Activated CD8-positive, alpha-beta T cell treated with anti-CD3 and anti-CD28 coated beads, Interleukin-2, amount 10 ng/mL, durations not matched to agents 7 days and 5 days (primary cell): ENCODE data around the gene CTSL. TPM values are rescaled to one million over a fixed set of nuclear protein-coding genes. Genes with fewer than 3 reads are reported as not detected.

Experiments used
- ATAC-seq: fragments of 150-1000 bp; cut with Tn5 transposase; one replicate; pipeline ENCODE4 v1.10.0; 2021; ENCODE audit warnings: moderate library complexity
- CTCF ChIA-PET: fragments of 350-600 bp; sonication (Branson Sonifier 250); formaldehyde crosslinking; loops from one replicate; lab custom pipeline; 2021; ENCODE audit warnings: antibody characterized with exemption; lab: Charles Lee
- POLR2A ChIA-PET: fragments of 350-600 bp; sonication (Branson Sonifier 250); formaldehyde crosslinking; loops from one replicate; lab custom pipeline; 2021; ENCODE audit warnings: antibody characterized with exemption; lab: Charles Lee
- DNase-seq: peaks from one replicate; pipeline ENCODE4 v3.0.0-alpha.2; 2020
- H3K27ac Mint-ChIP-seq: one replicate; pipeline ENCODE4 v1.8.0; 2021; ENCODE audit warnings: mild to moderate bottlenecking, mixed read lengths
- H3K27me3 Mint-ChIP-seq: one replicate; pipeline ENCODE4 v1.8.0; 2021; ENCODE audit warnings: low read depth, mixed read lengths
- H3K36me3 Mint-ChIP-seq: one replicate; pipeline ENCODE4 v1.8.0; 2021; ENCODE audit warnings: low read depth, mixed read lengths
- H3K4me1 Mint-ChIP-seq: one replicate; pipeline ENCODE4 v1.8.0; 2021; ENCODE audit warnings: low read depth, mixed read lengths
- H3K4me3 Mint-ChIP-seq: one replicate; pipeline ENCODE4 v1.8.0; 2021; ENCODE audit warnings: mild to moderate bottlenecking, mixed read lengths
- H3K9me3 Mint-ChIP-seq: one replicate; pipeline ENCODE4 v1.8.0; 2022; ENCODE audit warnings: mixed read lengths; ENCODE audit not compliant: insufficient read depth
- total RNA-seq, 2 experiments: library from RNA; stranded (reverse); gene quantifications; one replicate each; pipeline ENCODE4 v1.2.3, GENCODE V29; 2021

Gene CTSL
- total RNA-seq, 2 experiments from 2014 or later, result not detected

DNA sequence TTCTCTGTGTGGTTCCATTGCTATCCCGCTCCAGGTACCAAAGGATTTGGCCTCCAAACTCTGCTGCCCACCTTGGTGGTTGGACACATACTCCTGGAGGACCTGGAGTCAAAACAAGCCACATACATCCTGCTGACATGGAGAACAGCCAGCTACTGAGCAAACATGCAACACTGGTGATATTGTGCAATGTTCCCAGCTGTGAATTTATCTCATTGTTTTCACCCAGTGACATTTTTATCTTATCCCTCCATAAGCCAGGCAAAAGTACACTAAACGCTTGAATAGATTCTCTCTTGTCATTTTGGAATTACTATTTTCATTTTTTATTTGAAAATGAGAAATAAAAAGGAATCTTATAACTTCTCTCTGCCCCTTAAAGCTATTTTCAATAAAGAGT is 11.1 kb upstream of the CTSL start:
- Mint-ChIP-seq H3K4me1 (peaks cover 6% of the 10 kb centered on the region), H3K9me3 (no peaks in the 10 kb centered on the region), H3K27ac (no peak overlapping the region), H3K36me3 (no peaks in the 10 kb centered on the region), H3K4me3 (no peak overlapping the region), H3K27me3 (peaks cover 9% of the 10 kb centered on the region)
- ATAC-seq (no peak), DNase-seq (no peak)
- POLR2A ChIA-PET, result no interaction called here
- CTCF ChIA-PET, result no interaction called here

GRCh38 chr9:87716141-87716540 is 9.8 kb upstream of the CTSL start:
- DNase-seq, result no peak
- Mint-ChIP-seq H3K4me3 (no peak overlapping the region), H3K4me1 (peaks cover 6% of the 10 kb centered on the region), H3K9me3 (no peaks in the 10 kb centered on the region), H3K36me3 (no peaks in the 10 kb centered on the region), H3K27me3 (peaks cover 15% of the 10 kb centered on the region), H3K27ac (no peak overlapping the region)
- CTCF ChIA-PET, result no interaction called here
- POLR2A ChIA-PET, result no interaction called here
- ATAC-seq, result no peak

DNA sequence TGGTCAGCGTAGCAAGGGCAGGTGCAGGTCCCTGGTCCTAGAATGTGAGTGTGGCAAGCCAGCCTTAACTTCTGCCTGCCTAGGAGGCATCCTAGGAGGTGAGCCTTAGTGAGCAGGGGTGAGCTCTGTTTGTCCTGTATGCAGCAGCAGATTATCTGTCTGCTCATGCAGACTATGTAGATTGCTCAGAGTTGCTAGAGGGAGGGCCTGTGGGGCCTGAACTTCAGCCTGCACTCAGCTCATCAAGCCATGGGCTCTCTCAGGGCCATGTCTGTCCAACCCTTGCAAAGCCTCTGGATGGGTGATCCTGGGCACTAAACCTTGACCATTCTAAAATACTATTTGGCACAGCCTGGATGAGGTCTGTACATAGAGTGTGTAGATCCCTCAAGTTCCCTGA is 8.5 kb upstream of the CTSL start:
- Mint-ChIP-seq H3K36me3 (no peaks in the 10 kb centered on the region), H3K27me3 (peaks cover 17% of the 10 kb centered on the region), H3K27ac (no peak overlapping the region), H3K9me3 (no peaks in the 10 kb centered on the region), H3K4me1 (peaks cover 6% of the 10 kb centered on the region), H3K4me3 (no peak overlapping the region)
- ATAC-seq, result no peak
- POLR2A ChIA-PET, result no interaction called here
- DNase-seq, result no peak
- CTCF ChIA-PET, result no interaction called here

GRCh38 chr9:87718231-87718630 is 7.7 kb upstream of the CTSL start:
- Mint-ChIP-seq H3K27ac (no peak overlapping the region), H3K4me3 (no peak overlapping the region), H3K27me3 (peaks cover 17% of the 10 kb centered on the region), H3K9me3 (no peaks in the 10 kb centered on the region), H3K36me3 (no peaks in the 10 kb centered on the region), H3K4me1 (peaks cover 2% of the 10 kb centered on the region)
- DNase-seq (no peak), ATAC-seq (no peak)
- CTCF ChIA-PET, result no interaction called here
- POLR2A ChIA-PET, result no interaction called here

DNA sequence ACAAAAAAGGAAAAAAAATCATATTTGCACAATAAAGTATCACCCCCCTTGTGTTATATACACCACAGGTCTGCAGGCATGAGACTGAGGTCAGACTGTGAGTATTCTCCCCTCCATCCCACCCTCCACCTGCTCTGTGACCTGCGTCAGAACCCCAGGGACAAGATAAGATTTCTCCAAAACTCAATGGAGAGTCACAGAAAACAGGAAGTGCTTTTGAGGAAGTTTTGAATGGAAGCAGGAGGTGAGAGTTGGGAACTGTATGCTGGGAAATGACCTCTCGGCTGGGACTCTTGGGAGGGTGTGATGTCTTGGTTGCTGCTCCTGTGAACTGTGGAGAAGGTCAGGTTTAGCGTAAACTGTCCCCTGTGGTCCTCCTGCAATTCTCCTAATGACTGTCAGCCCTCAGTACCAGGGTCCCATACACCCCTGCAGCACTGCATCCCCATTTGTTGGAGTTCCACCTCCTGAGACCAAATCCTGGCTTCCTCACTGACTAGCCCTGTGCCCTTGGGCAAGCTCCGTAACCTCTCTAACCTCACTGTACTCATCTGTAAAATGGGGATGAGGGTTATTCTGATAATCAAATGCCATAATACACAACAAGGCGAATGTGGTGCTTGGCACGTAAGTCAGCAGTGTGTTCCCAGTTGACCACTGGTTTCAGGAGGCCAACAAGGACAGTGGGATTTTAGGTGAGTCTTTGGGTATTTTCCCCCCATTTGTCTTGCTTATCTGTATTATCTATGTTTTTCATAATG is 6.9 kb upstream of the CTSL start:
- Mint-ChIP-seq H3K27ac (no peak overlapping the region), H3K27me3 (peaks cover 17% of the 10 kb centered on the region), H3K9me3 (no peaks in the 10 kb centered on the region), H3K36me3 (no peaks in the 10 kb centered on the region), H3K4me1 (no peaks in the 10 kb centered on the region), H3K4me3 (no peak overlapping the region)
- POLR2A ChIA-PET, result no interaction called here
- ATAC-seq (no peak), DNase-seq (no peak)
- CTCF ChIA-PET, result no interaction called here

DNA sequence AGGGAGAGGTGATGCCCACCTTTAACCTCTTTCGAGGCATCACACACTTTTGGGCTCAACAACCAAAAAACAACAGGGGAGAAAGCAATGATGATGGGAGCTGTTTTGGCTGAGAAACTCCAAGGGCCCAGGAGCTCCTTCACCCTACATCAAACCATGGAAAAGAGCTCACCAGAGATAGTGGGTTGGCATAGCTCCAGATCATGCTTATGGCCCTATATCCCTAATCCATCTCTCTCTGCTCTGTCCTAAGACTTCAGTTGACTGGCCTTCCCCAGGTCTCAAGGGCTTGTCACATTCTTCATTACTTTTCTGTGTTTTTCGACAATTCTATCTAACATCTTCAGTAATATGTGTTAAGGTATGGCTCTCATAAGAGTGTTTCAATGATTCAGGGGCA is 5.7 kb upstream of the CTSL start:
- Mint-ChIP-seq H3K4me3 (no peak overlapping the region), H3K27me3 (peaks cover 22% of the 10 kb centered on the region), H3K36me3 (no peaks in the 10 kb centered on the region), H3K4me1 (no peaks in the 10 kb centered on the region), H3K9me3 (no peaks in the 10 kb centered on the region), H3K27ac (no peak overlapping the region)
- ATAC-seq (no peak), DNase-seq (no peak)
- ChIA-PET POLR2A (no interaction called here), CTCF (no interaction called here)

GRCh38 chr9:87722393-87723088 is 3.4 kb upstream of the CTSL start:
- H3K27me3 Mint-ChIP-seq, result peaks cover 34% of the 10 kb centered on the region
- ChIA-PET POLR2A (no interaction called here), CTCF (no interaction called here)

DNA sequence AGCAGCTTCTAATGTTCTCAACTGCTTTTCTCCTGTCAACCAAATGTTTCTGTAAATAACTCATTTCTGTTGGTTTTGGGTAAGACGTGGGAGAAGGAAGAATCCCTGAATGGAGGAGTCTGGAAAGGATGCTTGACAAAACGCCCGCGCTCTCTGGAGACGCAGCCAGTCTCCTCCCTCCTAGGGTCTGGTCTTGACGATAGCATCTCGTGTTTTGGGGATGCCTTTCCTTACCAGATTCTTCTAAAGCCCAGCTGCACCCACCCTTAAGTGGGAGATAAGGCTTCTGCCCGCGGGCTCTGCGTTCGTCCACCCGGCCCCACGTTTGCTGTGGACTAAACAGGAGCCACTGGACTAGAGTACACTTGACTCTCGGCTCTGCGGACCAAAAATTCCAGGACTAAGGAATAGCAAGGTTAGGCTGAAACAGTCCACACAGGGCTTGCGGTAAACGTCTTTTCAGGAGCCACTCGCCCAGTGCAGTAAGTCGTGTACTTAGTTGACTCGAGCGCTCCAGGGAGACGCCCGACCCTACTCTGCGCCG is 491 bp upstream of the CTSL start:
- ChIA-PET CTCF (no interaction called here), POLR2A (no interaction called here)
- Mint-ChIP-seq H3K4me3 (peak overlapping the region; percentile 68), H3K27me3 (peaks cover 30% of the 10 kb centered on the region), H3K36me3 (no peaks in the 10 kb centered on the region), H3K4me1 (peaks cover 5% of the 10 kb centered on the region), H3K9me3 (no peaks in the 10 kb centered on the region), H3K27ac (no peak overlapping the region)
- no peak for DNase-seq
- ATAC-seq, result no peak

More at GRCh38 chr9:87722393-87723088, 3.4 kb upstream of the CTSL start:
- DNase-seq (no peak), ATAC-seq (no peak)
- no peaks in the 10 kb centered on the region for H3K36me3 Mint-ChIP-seq
- no peak overlapping the region for H3K27ac Mint-ChIP-seq
- H3K4me1 Mint-ChIP-seq, result peaks cover 5% of the 10 kb centered on the region
- no peaks in the 10 kb centered on the region for H3K9me3 Mint-ChIP-seq
- no peak overlapping the region for H3K4me3 Mint-ChIP-seq

DNA sequence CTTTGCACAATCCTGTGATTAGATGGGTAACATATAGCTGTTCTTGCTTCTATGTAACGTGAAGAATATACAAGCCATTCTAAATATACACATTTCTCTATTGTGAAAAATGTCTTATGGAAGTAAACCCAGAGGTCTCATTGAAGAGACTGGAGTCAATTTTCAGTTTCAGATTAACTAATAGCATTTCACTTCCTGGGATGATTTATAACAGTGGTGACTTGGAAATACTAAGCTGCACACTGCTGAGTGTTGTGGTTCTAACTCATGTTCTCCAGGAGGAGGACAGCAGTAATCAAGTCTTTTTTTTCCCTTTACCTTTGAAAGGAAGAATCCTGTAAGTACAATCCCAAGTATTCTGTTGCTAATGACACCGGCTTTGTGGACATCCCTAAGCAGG is 3.3 kb downstream of the CTSL start:
- Mint-ChIP-seq H3K4me3 (no peak overlapping the region), H3K27ac (no peak overlapping the region), H3K9me3 (no peaks in the 10 kb centered on the region), H3K27me3 (peaks cover 23% of the 10 kb centered on the region), H3K36me3 (no peaks in the 10 kb centered on the region), H3K4me1 (peaks cover 5% of the 10 kb centered on the region)
- ChIA-PET CTCF (no interaction called here), POLR2A (no interaction called here)
- ATAC-seq (no peak), DNase-seq (no peak)

DNA sequence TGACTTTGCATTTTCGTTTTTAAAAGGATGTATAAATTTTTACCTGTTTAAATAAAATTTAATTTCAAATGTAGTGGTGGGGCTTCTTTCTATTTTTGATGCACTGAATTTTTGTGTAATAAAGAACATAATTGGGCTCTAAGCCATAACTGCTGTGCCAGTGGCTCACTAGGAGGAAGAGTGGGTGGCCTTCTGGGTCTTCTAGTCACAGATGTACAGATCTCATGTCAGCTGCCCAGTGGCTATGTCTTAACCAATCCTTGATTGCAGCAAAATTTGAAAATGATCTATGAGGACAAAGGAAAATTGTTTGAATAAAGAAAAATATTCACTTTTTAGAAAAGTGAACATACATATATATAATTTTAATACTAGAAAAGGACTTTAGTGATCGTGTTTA is 5.4 kb downstream of the CTSL start:
- Mint-ChIP-seq H3K27me3 (peaks cover 8% of the 10 kb centered on the region), H3K9me3 (no peaks in the 10 kb centered on the region), H3K4me3 (no peak overlapping the region), H3K36me3 (no peaks in the 10 kb centered on the region), H3K4me1 (no peaks in the 10 kb centered on the region), H3K27ac (no peak overlapping the region)
- ChIA-PET POLR2A (no interaction called here), CTCF (no interaction called here)
- no peak for DNase-seq
- no peak for ATAC-seq

- DNase-seq (no peak), ATAC-seq (no peak)
- no peak overlapping the region for H3K4me3 Mint-ChIP-seq
- ChIA-PET CTCF (no interaction called here), POLR2A (no interaction called here)
- no peaks in the 10 kb centered on the region for H3K36me3 Mint-ChIP-seq
- no peaks in the 10 kb centered on the region for H3K9me3 Mint-ChIP-seq
- no peak overlapping the region for H3K27ac Mint-ChIP-seq
- H3K4me1 Mint-ChIP-seq, result no peaks in the 10 kb centered on the region
- H3K27me3 Mint-ChIP-seq, result peaks cover 6% of the 10 kb centered on the region
These were observed 6.4 kb downstream of the CTSL start for GRCh38 chr9:87732344-87732743.

GRCh38 chr9:87732756-87733155 is 6.8 kb downstream of the CTSL start:
- Mint-ChIP-seq H3K27ac (no peak overlapping the region), H3K27me3 (peaks cover 3% of the 10 kb centered on the region), H3K9me3 (no peaks in the 10 kb centered on the region), H3K4me1 (no peaks in the 10 kb centered on the region), H3K4me3 (no peak overlapping the region), H3K36me3 (no peaks in the 10 kb centered on the region)
- ATAC-seq (no peak), DNase-seq (no peak)
- ChIA-PET CTCF (no interaction called here), POLR2A (no interaction called here)
